CD1c-positive myeloid dendritic cell (primary cell): ENCODE measurements around the gene TWIST2.

ENCODE experiments used
- DNase-seq: peaks from one replicate; pipeline ENCODE4 v3.0.0-alpha.2; 2016; ENCODE audit errors: extremely low spot score

The TWIST2 gene

GRCh38 chr2:238905224-238905623 is 57.3 kb downstream of the TWIST2 start:
- no peak for DNase-seq

- no peak for DNase-seq
Measured at GRCh38 chr2:238905644-238906043, 57.8 kb downstream of the TWIST2 start.

- DNase-seq, result no peak
Measured at GRCh38 chr2:238906254-238906935, 58.5 kb downstream of the TWIST2 start.

GRCh38 chr2:238906936-238907716 is 59.2 kb downstream of the TWIST2 start:
- no peak for DNase-seq

- DNase-seq, result no peak
Measured at GRCh38 chr2:238907717-238908173, 59.9 kb downstream of the TWIST2 start.

GRCh38 chr2:238908960-238909951 is 61.4 kb downstream of the TWIST2 start:
- no peak for DNase-seq

- no peak for DNase-seq
Measured at GRCh38 chr2:238910751-238911351, 63.0 kb downstream of the TWIST2 start.

GRCh38 chr2:238911376-238912227 is 63.7 kb downstream of the TWIST2 start:
- DNase-seq, result no peak

GRCh38 chr2:238912228-238912915 is 64.5 kb downstream of the TWIST2 start:
- DNase-seq, result no peak

- no peak for DNase-seq
Measured at GRCh38 chr2:238912916-238913875, 65.3 kb downstream of the TWIST2 start.

- DNase-seq, result no peak
Measured at GRCh38 chr2:238913931-238914647, 66.2 kb downstream of the TWIST2 start.

- no peak for DNase-seq
Measured at GRCh38 chr2:238914648-238915015, 66.7 kb downstream of the TWIST2 start.

GRCh38 chr2:238915196-238915595 is 67.3 kb downstream of the TWIST2 start:
- DNase-seq, result no peak

GRCh38 chr2:238915596-238915995 is 67.7 kb downstream of the TWIST2 start:
- DNase-seq, result no peak

GRCh38 chr2:238916176-238916874 is 68.4 kb downstream of the TWIST2 start:
- DNase-seq, result no peak

- DNase-seq, result no peak
Measured at GRCh38 chr2:238916875-238917590, 69.1 kb downstream of the TWIST2 start.

GRCh38 chr2:238919307-238919706 is 71.4 kb downstream of the TWIST2 start:
- DNase-seq, result no peak
